Thoracic aorta (tissue), 2 donors: ENCODE data around the gene FEZF1. TPM values are rescaled to one million over a fixed set of nuclear protein-coding genes. Genes with fewer than 3 reads are reported as not detected.
"Not testable (repeated sequence)": the region's sequence is repeated elsewhere in the genome, so short reads cannot be mapped to it uniquely, and the experiment has no call there.

Experiments used
- ATAC-seq: fragments of 150-250 bp; one replicate; pipeline ENCODE4 v1.8.0; 2017; ENCODE audit warnings: low read depth; ENCODE audit not compliant: insufficient number of reproducible peaks, low FRiP score
- DNase-seq: peaks from one replicate; pipeline ENCODE4 v3.0.0-alpha.2; 2020; ENCODE audit warnings: low spot score
- H3K27ac ChIP-seq, 2 donors: fragments of 200-600 bp; sonication (generic); 1 replicate in 1 of 2; 2 replicates in 1 of 2; pipeline ENCODE4 v1.5.1; 2016; ENCODE audit warnings: mild to moderate bottlenecking in 2 of 2, moderate library complexity in 2 of 2
- H3K27me3 ChIP-seq: fragments of 200-600 bp; sonication (generic); replicated peaks from 2 replicates; pipeline ENCODE4 v1.6.0; 2016; ENCODE audit warnings: mild to moderate bottlenecking; ENCODE audit not compliant: insufficient read depth
- H3K36me3 ChIP-seq: fragments of 200-600 bp; sonication (generic); one replicate; pipeline ENCODE4 v1.5.1; 2016
- H3K4me1 ChIP-seq, 2 donors: fragments of 200-600 bp; sonication (generic); 1 replicate in 1 of 2; 2 replicates in 1 of 2; pipeline versions ENCODE4 v1.5.1 to v1.6.0; 2016; ENCODE audit warnings: low read depth in 2 of 2, mild to moderate bottlenecking in 1 of 2; ENCODE audit not compliant: control insufficient read depth in 1 of 2
- H3K4me3 ChIP-seq: fragments of 200-600 bp; sonication (generic); 2 replicates; pipeline ENCODE4 v1.5.1; 2016; ENCODE audit warnings: mild to moderate bottlenecking
- H3K9me3 ChIP-seq: fragments of 200-600 bp; sonication (generic); 2 replicates; pipeline ENCODE4 v1.5.1; 2016
- CTCF ChIP-seq: fragments of 200-600 bp; sonication (generic); IDR thresholded peaks from one replicate; pipeline ENCODE4 v1.5.1; 2019; ENCODE audit warnings: antibody characterized with exemption
- total RNA-seq, 2 donors: library from RNA; depleted of rRNA; stranded (reverse); fragments of >200 nt; gene quantifications; one replicate each; pipeline versions ENCODE4 v1.1.0 to v1.2.3, GENCODE V29; 2016

The FEZF1 gene
- total RNA-seq, 2 donors from 2014 or later = not detected

GRCh38 chr7:122289426-122289825 lies 15.1 kb downstream of the FEZF1 start:
- no peaks in the 10 kb centered on the region for H3K27me3 ChIP-seq
- H3K36me3 ChIP-seq = no peaks in the 10 kb centered on the region
- no peaks in the 10 kb centered on the region for H3K4me1 ChIP-seq
- H3K27ac ChIP-seq = no peak overlapping the region
- ATAC-seq (no peak), DNase-seq (no peak)
- TF ChIP-seq CTCF = no peak
- H3K4me3 ChIP-seq = no peak overlapping the region
- H3K9me3 ChIP-seq = peaks cover 11% of the 10 kb centered on the region

- ATAC-seq, H3K9me3 ChIP-seq, H3K27me3 ChIP-seq, DNase-seq, H3K36me3 ChIP-seq, H3K4me3 ChIP-seq, H3K4me1 ChIP-seq, H3K27ac ChIP-seq: not testable (repeated sequence)
These were observed 19.9 kb downstream of the FEZF1 start for GRCh38 chr7:122284608-122285007.

GRCh38 chr7:122273117-122273516 lies 31.4 kb downstream of the FEZF1 start:
- Histone ChIP-seq H3K4me1 (no peaks in the 10 kb centered on the region), H3K4me3 (no peak overlapping the region), H3K9me3 (no peaks in the 10 kb centered on the region), H3K27ac (no peak overlapping the region), H3K36me3 (no peaks in the 10 kb centered on the region), H3K27me3 (no peaks in the 10 kb centered on the region)
- DNase-seq = no peak
- no peak for ATAC-seq
- no peak for TF ChIP-seq CTCF

GRCh38 chr7:122269241-122269640 lies 35.3 kb downstream of the FEZF1 start:
- Histone ChIP-seq H3K36me3 (no peaks in the 10 kb centered on the region), H3K27me3 (no peaks in the 10 kb centered on the region), H3K27ac (no peak overlapping the region), H3K4me1 (no peaks in the 10 kb centered on the region), H3K4me3 (no peak overlapping the region), H3K9me3 (no peaks in the 10 kb centered on the region)
- ATAC-seq = no peak
- TF ChIP-seq CTCF = no peak
- no peak for DNase-seq

- ATAC-seq (no peak), DNase-seq (no peak)
- Histone ChIP-seq H3K4me3 (no peak overlapping the region), H3K27ac (no peak overlapping the region), H3K36me3 (no peaks in the 10 kb centered on the region), H3K27me3 (no peaks in the 10 kb centered on the region), H3K9me3 (no peaks in the 10 kb centered on the region), H3K4me1 (no peaks in the 10 kb centered on the region)
- TF ChIP-seq CTCF = no peak
These were observed 36.4 kb downstream of the FEZF1 start for GRCh38 chr7:122268101-122268500.

GRCh38 chr7:122262246-122262645 lies 42.3 kb downstream of the FEZF1 start:
- TF ChIP-seq CTCF = no peak
- no peak for ATAC-seq

More at GRCh38 chr7:122262246-122262645, 42.3 kb downstream of the FEZF1 start:
- Histone ChIP-seq H3K4me1 (no peaks in the 10 kb centered on the region), H3K36me3 (no peaks in the 10 kb centered on the region), H3K27me3 (no peaks in the 10 kb centered on the region), H3K27ac (no peak overlapping the region), H3K4me3 (no peak overlapping the region), H3K9me3 (no peaks in the 10 kb centered on the region)
- DNase-seq = no peak
